Measurements from ENCODE around the gene SOBP.

GRCh38 chr6:107637316-107638315 lies 147.7 kb downstream of the SOBP start:
- TF ChIP-seq GATA2 (IDR thresholded peaks at IDR 0.05; ENCODE audit: low read depth, low read length), result no peak
- TF ChIP-seq GATA3 (IDR thresholded peaks at IDR 0.05; ENCODE audit: low read depth, low read length), result no peak

All from SH-SY5Y (cell line).